ENCODE measurements around the gene IQCB1. TPM values are rescaled to one million over a fixed set of nuclear protein-coding genes. Genes with fewer than 3 reads are reported as not detected.
"Not testable (repeated sequence)": the region's sequence is repeated elsewhere in the genome, so short reads cannot be mapped to it uniquely, and the experiment has no call there.

Gene IQCB1, protein sequence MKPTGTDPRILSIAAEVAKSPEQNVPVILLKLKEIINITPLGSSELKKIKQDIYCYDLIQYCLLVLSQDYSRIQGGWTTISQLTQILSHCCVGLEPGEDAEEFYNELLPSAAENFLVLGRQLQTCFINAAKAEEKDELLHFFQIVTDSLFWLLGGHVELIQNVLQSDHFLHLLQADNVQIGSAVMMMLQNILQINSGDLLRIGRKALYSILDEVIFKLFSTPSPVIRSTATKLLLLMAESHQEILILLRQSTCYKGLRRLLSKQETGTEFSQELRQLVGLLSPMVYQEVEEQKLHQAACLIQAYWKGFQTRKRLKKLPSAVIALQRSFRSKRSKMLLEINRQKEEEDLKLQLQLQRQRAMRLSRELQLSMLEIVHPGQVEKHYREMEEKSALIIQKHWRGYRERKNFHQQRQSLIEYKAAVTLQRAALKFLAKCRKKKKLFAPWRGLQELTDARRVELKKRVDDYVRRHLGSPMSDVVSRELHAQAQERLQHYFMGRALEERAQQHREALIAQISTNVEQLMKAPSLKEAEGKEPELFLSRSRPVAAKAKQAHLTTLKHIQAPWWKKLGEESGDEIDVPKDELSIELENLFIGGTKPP
- 35.4 TPM for polyA plus RNA-seq (2013, experiment 1 of 2)
- 44.8 TPM for polyA plus RNA-seq (2013, experiment 2 of 2)

DNA sequence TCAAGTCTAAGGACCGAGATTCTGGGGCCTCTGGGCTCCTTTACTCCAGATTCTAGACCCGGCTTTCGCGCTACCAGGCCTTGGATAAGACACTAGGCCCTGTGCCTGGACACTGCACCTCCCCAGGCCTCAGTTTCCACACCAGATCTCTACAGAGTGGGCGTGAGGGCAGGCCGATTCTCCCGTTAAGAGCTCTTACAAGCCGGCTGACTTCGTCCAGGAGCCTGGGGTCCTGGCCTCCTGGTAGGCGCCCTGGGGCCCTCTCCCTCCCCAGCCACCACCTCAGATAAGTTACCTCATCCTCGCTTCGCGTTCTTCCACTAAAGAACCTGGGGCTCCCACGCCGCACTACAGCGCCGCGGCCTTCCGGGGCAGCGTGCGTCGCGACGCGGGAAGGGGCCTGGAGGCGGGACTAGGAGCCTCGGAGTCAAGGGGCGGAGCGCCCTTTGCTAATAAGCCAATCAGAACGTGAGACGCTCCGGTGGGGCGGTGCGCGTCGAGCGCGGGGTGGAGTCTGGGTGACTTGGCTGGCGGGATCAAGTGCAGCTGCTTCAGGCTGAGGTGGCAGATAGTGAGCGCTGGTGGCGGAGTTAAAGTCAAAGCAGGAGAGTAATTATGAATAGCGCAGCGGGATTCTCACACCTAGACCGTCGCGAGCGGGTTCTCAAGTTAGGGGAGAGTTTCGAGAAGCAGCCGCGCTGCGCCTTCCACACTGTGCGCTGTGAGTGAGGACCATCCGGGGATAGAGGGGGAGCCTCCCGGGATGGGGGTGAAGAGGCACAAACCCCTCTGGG, at the start of gene IQCB1, which contains the start of gene EAF2:
TSS of gene IQCB1 (minus strand) at position 390 of the 794 bp plus-strand sequence. CDS start 6,100 bp downstream, outside the sequence.
TSS of gene EAF2 (plus strand) at position 539 of the 794 bp plus-strand sequence. CDS start at position 616, 77 bp downstream.
- Histone ChIP-seq H3K4me1 (ENCODE audit: insufficient read depth, low read length) (peaks cover 9% of the 10 kb centered on the region; the same call in 1 of the 2 replicates), H3K4me3 (ENCODE audit: low read length) (peak within 1 kb of the TSS; percentile 73), H3K9me3 (ENCODE audit: insufficient read depth, low read depth, low read length) (no peaks in the 10 kb centered on the region), H3K9ac (ENCODE audit: low read depth, low read length) (peak within 1 kb of the TSS; percentile 83), H3K36me3 (ENCODE audit: insufficient read depth, low read length) (peaks cover 29% of the 10 kb centered on the region), H3K27ac (ENCODE audit: low read depth, low read length) (peak within 1 kb of the TSS; percentile 33; the same call in 1 of the 2 replicates), H3K27me3 (ENCODE audit: insufficient read depth, low read length) (peaks cover 13% of the 10 kb centered on the region; the same call in 1 of the 2 replicates)
- WGBS = under 1% methylated on average over 54 of the region's 54 CpGs

GRCh38 chr3:121883507-121883906, 48.6 kb upstream of the IQCB1 start:
- Histone ChIP-seq H3K27ac (ENCODE audit: low read depth, low read length) (no peak overlapping the region), H3K36me3 (ENCODE audit: insufficient read depth, low read length) (no peaks in the 10 kb centered on the region)
- WGBS = 33% methylated on average over 1 of the region's 1 CpG

GRCh38 chr3:121878411-121878810, 43.6 kb upstream of the IQCB1 start:
- 94% methylated on average over 1 of the region's 1 CpG for WGBS

More at GRCh38 chr3:121883507-121883906, 48.6 kb upstream of the IQCB1 start:
- Histone ChIP-seq H3K4me3 (ENCODE audit: low read length) (no peak overlapping the region), H3K9me3 (ENCODE audit: insufficient read depth, low read depth, low read length) (no peaks in the 10 kb centered on the region), H3K27me3 (ENCODE audit: insufficient read depth, low read length) (no peaks in the 10 kb centered on the region), H3K9ac (ENCODE audit: low read depth, low read length) (no peak overlapping the region), H3K4me1 (ENCODE audit: insufficient read depth, low read length) (peaks cover 3% of the 10 kb centered on the region; the same call in 1 of the 2 replicates)

DNA sequence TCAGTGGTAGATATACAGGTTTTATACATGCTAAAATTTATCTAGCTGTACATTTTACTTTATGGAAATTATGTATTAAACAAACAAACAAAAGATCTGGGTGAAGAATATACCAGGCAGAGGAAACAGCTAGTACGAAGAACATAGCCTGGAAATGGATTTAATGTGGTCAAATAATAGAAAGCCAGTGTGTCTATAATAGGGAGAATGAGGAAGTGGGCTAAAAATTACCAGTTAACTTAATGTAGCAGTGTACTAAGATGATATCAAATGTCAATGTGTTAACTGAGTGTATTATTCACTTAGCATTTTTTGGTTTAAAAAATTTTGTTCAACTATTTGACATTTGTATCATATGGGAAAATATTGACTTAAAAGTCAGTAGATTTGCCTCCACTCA, 36.6 kb upstream of the IQCB1 start:
- H3K9me3 ChIP-seq (ENCODE audit: insufficient read depth, low read depth, low read length) = no peaks in the 10 kb centered on the region
- H3K36me3 ChIP-seq (ENCODE audit: insufficient read depth, low read length) = no peaks in the 10 kb centered on the region
- H3K27me3 ChIP-seq (ENCODE audit: insufficient read depth, low read length) = no peaks in the 10 kb centered on the region
- 93% methylated on average over 1 of the region's 1 CpG for WGBS
- H3K9ac ChIP-seq (ENCODE audit: low read depth, low read length) = no peak overlapping the region
- H3K4me1 ChIP-seq (ENCODE audit: insufficient read depth, low read length) = no peaks in the 10 kb centered on the region
- H3K27ac ChIP-seq (ENCODE audit: low read depth, low read length) = no peak overlapping the region
- no peak overlapping the region for H3K4me3 ChIP-seq (ENCODE audit: low read length)

More at GRCh38 chr3:121878411-121878810, 43.6 kb upstream of the IQCB1 start:
- Histone ChIP-seq H3K9me3 (ENCODE audit: insufficient read depth, low read depth, low read length) (no peaks in the 10 kb centered on the region), H3K9ac (ENCODE audit: low read depth, low read length) (no peak overlapping the region), H3K27me3 (ENCODE audit: insufficient read depth, low read length) (no peaks in the 10 kb centered on the region), H3K4me1 (ENCODE audit: insufficient read depth, low read length) (peaks cover 3% of the 10 kb centered on the region; the same call in 1 of the 2 replicates), H3K27ac (ENCODE audit: low read depth, low read length) (no peak overlapping the region), H3K36me3 (ENCODE audit: insufficient read depth, low read length) (no peaks in the 10 kb centered on the region), H3K4me3 (ENCODE audit: low read length) (no peak overlapping the region)

- Histone ChIP-seq H3K36me3 (ENCODE audit: insufficient read depth, low read length) (no peaks in the 10 kb centered on the region), H3K27ac (ENCODE audit: low read depth, low read length) (no peak overlapping the region), H3K9ac (ENCODE audit: low read depth, low read length) (no peak overlapping the region), H3K4me1 (ENCODE audit: insufficient read depth, low read length) (no peaks in the 10 kb centered on the region), H3K9me3 (ENCODE audit: insufficient read depth, low read depth, low read length) (no peaks in the 10 kb centered on the region), H3K27me3 (ENCODE audit: insufficient read depth, low read length) (no peaks in the 10 kb centered on the region), H3K4me3 (ENCODE audit: low read length) (no peak overlapping the region)
These were observed 35.9 kb upstream of the IQCB1 start for GRCh38 chr3:121870717-121871116.

- H3K27me3 ChIP-seq (ENCODE audit: insufficient read depth, low read length) = no peaks in the 10 kb centered on the region
- H3K4me1 ChIP-seq (ENCODE audit: insufficient read depth, low read length) = no peaks in the 10 kb centered on the region
- H3K36me3 ChIP-seq (ENCODE audit: insufficient read depth, low read length) = no peaks in the 10 kb centered on the region
- H3K9me3 ChIP-seq (ENCODE audit: insufficient read depth, low read depth, low read length) = no peaks in the 10 kb centered on the region
- H3K4me3 ChIP-seq (ENCODE audit: low read length) = no peak overlapping the region
- H3K9ac ChIP-seq (ENCODE audit: low read depth, low read length) = no peak overlapping the region
- 100% methylated on average over 1 of the region's 2 CpGs for WGBS
- H3K27ac ChIP-seq (ENCODE audit: low read depth, low read length) = no peak overlapping the region
These were observed 34.9 kb upstream of the IQCB1 start for GRCh38 chr3:121869736-121870135.

DNA sequence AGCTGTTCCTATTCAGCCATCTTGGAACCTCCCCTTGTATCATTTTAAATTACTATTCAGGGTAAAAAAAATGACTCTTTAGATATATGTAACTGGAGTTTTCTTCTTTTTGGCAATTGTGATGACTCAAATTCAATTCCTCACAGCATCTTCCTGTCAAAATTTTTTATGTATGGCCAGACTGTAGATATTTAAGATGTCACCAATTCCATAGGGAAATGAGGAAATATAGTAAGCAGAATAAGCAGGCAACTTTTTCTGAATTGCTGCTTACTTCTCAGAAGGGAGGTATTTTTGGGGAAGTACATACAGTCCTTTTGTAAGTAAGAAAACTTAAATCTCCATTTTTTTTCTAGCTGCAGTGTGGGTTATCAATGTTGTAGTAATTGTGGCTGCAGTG, 28.9 kb upstream of the IQCB1 start:
- Histone ChIP-seq H3K9ac (ENCODE audit: low read depth, low read length) (no peak overlapping the region), H3K27ac (ENCODE audit: low read depth, low read length) (no peak overlapping the region), H3K4me1 (ENCODE audit: insufficient read depth, low read length) (no peaks in the 10 kb centered on the region), H3K27me3 (ENCODE audit: insufficient read depth, low read length) (no peaks in the 10 kb centered on the region), H3K36me3 (ENCODE audit: insufficient read depth, low read length) (no peaks in the 10 kb centered on the region), H3K4me3 (ENCODE audit: low read length) (no peak overlapping the region), H3K9me3 (ENCODE audit: insufficient read depth, low read depth, low read length) (peaks cover 18% of the 10 kb centered on the region)

- H3K4me3 ChIP-seq (ENCODE audit: low read length); H3K27me3 ChIP-seq (ENCODE audit: insufficient read depth, low read length); H3K4me1 ChIP-seq (ENCODE audit: insufficient read depth, low read length); H3K9ac ChIP-seq (ENCODE audit: low read depth, low read length); H3K27ac ChIP-seq (ENCODE audit: low read depth, low read length); H3K36me3 ChIP-seq (ENCODE audit: insufficient read depth, low read length): not testable (repeated sequence)
- H3K9me3 ChIP-seq (ENCODE audit: insufficient read depth, low read depth, low read length) = peaks cover 18% of the 10 kb centered on the region
- 92% methylated on average over 9 of the region's 9 CpGs for WGBS
These were observed 28.4 kb upstream of the IQCB1 start for GRCh38 chr3:121863247-121863646.

GRCh38 chr3:121857778-121858177, 22.9 kb upstream of the IQCB1 start:
- WGBS = 100% methylated on average over 4 of the region's 5 CpGs
- not testable (repeated sequence) for H3K27me3 ChIP-seq (ENCODE audit: insufficient read depth, low read length); H3K4me1 ChIP-seq (ENCODE audit: insufficient read depth, low read length); H3K4me3 ChIP-seq (ENCODE audit: low read length); H3K9ac ChIP-seq (ENCODE audit: low read depth, low read length); H3K36me3 ChIP-seq (ENCODE audit: insufficient read depth, low read length); H3K27ac ChIP-seq (ENCODE audit: low read depth, low read length); H3K9me3 ChIP-seq (ENCODE audit: insufficient read depth, low read depth, low read length)

- Histone ChIP-seq H3K9ac (ENCODE audit: low read depth, low read length) (no peak overlapping the region), H3K9me3 (ENCODE audit: insufficient read depth, low read depth, low read length) (no peaks in the 10 kb centered on the region), H3K27me3 (ENCODE audit: insufficient read depth, low read length) (no peaks in the 10 kb centered on the region), H3K36me3 (ENCODE audit: insufficient read depth, low read length) (no peaks in the 10 kb centered on the region), H3K4me1 (ENCODE audit: insufficient read depth, low read length) (no peaks in the 10 kb centered on the region), H3K4me3 (ENCODE audit: low read length) (no peak overlapping the region), H3K27ac (ENCODE audit: low read depth, low read length) (no peak overlapping the region)
- WGBS = 27% methylated on average over 5 of the region's 5 CpGs
These were observed 20.7 kb upstream of the IQCB1 start for GRCh38 chr3:121855555-121855954.

DNA sequence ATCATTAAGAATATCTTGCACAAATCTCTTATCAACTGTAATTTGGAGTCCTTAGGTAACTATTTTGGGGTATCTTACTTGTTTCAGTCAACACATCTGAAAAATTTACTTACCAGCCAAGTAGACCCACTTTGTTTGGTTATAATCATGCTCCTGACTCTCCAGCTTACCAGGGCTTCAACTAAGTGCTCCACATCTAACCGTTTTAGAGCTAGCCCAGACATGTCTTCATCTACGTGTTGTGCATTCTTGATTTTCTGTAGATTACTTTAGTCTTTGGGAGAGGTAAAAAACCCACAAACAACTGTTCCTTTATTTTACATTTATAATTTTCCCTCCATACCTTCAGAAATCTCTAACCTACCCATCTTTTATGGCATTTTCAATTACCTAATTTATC, 17.4 kb upstream of the IQCB1 start:
- 84% methylated on average over 1 of the region's 2 CpGs for WGBS
- H3K9me3 ChIP-seq (ENCODE audit: insufficient read depth, low read depth, low read length) = no peaks in the 10 kb centered on the region
- no peaks in the 10 kb centered on the region for H3K36me3 ChIP-seq (ENCODE audit: insufficient read depth, low read length)
- H3K9ac ChIP-seq (ENCODE audit: low read depth, low read length) = no peak overlapping the region
- H3K4me3 ChIP-seq (ENCODE audit: low read length) = no peak overlapping the region
- H3K4me1 ChIP-seq (ENCODE audit: insufficient read depth, low read length) = no peaks in the 10 kb centered on the region
- no peaks in the 10 kb centered on the region for H3K27me3 ChIP-seq (ENCODE audit: insufficient read depth, low read length)
- H3K27ac ChIP-seq (ENCODE audit: low read depth, low read length) = no peak overlapping the region
